Activated CD4-positive, CD25-positive, alpha-beta regulatory T cell treated with anti-CD3 and anti-CD28 coated beads, Interleukin-2, amount 50 U/mL, for 24 hours (primary cell): ENCODE measurements around the gene MYO3A.

Experiments
- ATAC-seq, 2 donors: fragments of 150-1000 bp; cut with Tn5 transposase; one replicate each; pipeline ENCODE4 v1.10.0; 2021; ENCODE audit warnings: mild to moderate bottlenecking in 1 of 2, moderate library complexity in 1 of 2

MYO3A gene

GRCh38 chr10:26215935-26216584, 282.0 kb downstream of the MYO3A start:
- ATAC-seq: peak; percentile 56 to 64

DNA sequence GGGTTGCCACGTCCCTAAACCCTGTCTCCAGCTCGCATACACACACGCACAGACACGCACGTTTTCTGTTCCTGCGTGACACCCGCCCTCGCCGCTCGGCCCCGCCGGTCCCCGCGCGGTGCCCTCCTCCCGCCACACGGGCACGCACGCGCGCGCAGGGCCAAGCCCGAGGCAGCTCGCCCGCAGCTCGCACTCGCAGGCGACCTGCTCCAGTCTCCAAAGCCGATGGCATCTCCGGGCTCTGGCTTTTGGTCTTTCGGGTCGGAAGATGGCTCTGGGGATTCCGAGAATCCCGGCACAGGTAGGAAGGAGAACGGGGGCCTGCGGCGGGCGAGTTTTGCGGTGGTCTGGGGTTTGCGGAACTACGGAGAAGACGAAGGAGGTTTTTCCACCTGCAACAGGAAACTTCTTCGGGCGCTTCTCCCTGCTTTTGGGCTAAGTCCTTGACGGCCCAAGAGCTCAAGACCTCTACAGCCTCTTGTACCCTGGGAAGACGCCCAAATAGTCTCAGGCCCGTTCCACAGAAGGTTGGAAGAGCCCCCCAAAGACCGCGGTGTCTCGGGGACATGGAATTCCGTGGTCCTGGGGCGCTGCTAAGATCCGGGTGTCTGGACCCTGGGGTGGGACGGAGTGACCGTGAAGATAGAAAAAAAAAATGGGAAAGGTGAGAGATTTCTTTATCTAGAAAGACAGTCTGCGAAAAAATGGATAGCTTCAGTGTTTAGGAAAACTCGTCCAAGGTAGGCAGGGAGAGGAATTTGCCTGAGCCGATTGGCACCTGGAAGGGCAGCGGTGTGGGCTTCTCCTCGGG, 282.8 kb downstream of the MYO3A start, which contains the start of gene GAD2:
GAD2 (plus strand) TSS at position 190 of the 811 bp plus-strand sequence; CDS start at position 226, 36 bp downstream.
- ATAC-seq: no peak

- ATAC-seq: no peak
These were observed 283.5 kb downstream of the MYO3A start for GRCh38 chr10:26217396-26218086.

GRCh38 chr10:26219676-26220075, 285.6 kb downstream of the MYO3A start:
- ATAC-seq: no peak

- ATAC-seq: no peak
These were observed 286.9 kb downstream of the MYO3A start for GRCh38 chr10:26220901-26221300.

DNA sequence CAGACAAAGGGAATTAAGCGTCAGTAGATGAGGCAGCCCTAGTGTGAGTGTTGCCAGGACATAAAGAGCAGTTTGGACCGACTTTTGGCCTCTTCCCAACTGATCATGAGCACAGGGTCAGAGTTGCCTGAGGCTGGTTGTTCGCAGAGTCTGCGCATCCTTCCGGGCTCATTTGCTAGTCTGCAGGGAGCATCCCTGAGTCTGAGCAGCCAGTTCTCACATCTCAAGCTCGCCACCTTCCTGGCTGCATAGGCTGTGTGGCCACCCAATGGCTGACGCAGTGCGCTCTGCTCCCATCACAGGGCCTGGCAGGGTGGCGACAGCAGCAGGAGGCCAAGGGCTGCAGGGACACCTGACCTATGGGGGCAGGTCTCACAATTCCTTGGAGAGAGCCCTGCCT, 287.5 kb downstream of the MYO3A start:
- no peak for ATAC-seq

DNA sequence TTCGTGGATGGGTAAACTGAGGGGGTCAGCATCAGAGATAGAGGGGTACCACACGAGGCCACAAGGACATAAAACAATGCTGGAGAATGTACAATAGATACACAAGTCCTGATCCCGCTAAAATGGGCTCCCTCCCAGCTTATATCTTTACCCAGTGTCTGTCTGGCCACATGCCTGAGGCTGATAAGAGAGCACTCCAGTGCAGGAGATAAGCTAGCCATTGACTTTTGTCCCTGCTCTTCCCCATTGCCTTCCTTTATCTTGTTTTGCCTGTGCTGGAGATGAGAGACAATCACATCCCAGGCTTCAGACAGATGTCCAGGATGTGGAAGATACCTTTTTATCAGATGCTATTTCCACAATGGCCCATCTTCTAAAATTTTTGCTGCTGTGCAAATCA, 288.5 kb downstream of the MYO3A start:
- no peak for ATAC-seq

DNA sequence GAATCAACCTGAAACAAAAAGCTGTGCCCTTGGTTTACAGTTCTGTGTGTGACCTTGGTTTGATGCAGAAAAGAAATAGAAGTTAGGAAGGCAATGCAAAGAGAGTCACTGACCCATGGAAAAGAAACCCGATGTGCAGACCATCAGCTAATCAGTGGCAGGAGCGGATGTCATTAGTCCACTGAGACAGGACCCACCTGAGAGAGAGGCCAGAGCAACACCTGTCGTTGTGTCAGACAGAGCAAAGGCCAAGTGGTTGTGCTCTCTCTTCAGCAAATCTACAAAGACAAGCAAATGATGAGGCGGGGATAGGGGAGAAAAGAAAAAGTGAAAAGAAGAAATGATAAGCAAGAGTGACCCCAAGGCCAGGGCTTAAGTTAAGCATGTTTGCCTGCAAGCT, 291.3 kb downstream of the MYO3A start:
- ATAC-seq: no peak

DNA sequence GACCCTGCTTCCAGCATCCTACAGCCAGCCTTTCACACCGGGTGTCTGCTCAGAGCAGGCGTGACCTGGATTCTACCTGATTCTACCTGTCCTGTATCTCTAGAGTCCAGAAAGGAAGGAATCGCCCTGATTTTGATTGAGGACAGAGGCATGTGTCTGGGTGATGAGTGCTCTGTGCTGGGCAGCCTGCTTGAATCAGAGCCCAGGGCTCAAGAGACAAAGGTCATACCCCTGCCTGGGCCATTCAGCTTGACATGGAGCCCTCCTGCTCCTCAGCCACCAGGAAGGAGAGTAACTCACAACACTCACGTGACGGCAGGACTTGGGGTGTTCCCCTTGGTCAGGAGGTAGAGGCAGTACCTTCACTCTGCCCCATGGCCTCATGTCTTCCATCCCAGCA, 293.8 kb downstream of the MYO3A start:
- no peak for ATAC-seq

GRCh38 chr10:26232174-26232573, 298.1 kb downstream of the MYO3A start:
- ATAC-seq: no peak

GRCh38 chr10:26235761-26236160, 301.7 kb downstream of the MYO3A start:
- no peak for ATAC-seq

DNA sequence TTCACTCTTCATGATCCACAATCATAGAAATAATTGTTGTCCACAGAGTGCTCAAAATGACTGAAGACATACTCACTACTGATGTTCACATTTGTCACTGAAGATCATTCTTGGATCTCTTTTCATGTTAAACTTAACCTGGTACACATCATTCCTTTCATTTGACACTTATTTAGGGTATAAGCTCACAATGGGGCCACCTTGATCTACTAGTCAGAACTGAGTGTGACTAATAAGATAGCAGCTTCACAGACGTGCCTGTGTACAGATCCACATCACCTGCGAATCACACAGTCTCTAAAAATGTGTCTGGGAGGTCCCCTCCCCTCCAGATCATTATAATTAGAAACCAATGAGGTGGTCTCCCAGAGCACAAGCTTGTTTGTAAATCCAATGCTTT, 304.3 kb downstream of the MYO3A start:
- ATAC-seq: peak in 1 of 2 donors; percentile 17

DNA sequence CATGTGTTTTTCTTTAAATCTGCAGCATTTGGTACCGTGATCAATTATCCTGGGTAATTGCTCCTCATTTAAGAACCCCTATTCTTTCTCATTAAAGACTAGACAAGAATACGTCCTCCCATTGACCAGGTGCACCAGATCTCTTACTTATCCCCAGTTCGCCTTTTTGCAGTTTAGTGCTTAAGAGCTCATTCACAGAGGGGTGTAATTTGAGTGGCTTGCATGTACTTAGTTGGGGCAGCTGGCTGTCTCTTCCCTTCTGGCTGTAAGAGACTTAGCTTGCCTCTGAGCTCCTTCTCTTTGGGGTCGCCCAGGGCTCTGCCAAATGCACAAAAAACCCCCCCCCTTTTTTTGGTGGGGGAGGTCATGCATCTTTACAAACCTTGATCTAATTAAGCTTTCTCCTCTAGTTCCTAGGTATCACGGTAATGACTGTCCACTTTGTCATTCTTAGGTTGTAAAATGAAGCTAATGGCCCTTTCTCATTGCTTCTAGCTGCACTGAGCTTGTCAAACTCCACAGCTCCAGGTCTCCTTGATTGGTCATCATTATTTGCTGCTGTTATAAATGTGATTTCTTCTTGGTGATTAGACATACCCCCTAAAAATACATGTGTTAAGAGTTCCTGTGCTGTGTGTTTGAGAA, 308.8 kb downstream of the MYO3A start:
- ATAC-seq: no peak

- no peak for ATAC-seq
These were observed 309.3 kb downstream of the MYO3A start for GRCh38 chr10:26243351-26243720.

GRCh38 chr10:26249681-26250080, 315.7 kb downstream of the MYO3A start:
- no peak for ATAC-seq

DNA sequence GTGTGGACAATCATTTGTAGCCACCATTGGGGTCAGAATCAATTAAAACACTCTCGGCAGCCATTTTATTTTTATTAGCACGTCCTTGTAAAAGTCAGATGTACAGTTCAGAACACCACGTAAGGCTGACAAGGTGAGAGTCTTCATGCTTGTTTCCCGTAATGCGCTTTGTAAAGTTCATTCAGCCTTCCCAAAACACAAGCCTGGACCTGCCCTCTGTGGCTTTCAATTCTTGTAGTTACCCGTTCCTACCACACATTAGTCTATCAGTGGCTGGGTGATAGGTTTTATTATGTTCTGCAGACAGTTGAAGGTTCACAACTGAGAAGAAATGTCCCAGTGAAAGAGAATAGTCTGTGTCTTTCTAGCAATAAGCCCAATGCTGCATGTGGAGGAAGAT, 317.9 kb downstream of the MYO3A start:
- no peak for ATAC-seq

- no peak for ATAC-seq
These were observed 320.6 kb downstream of the MYO3A start for GRCh38 chr10:26254616-26255015.

DNA sequence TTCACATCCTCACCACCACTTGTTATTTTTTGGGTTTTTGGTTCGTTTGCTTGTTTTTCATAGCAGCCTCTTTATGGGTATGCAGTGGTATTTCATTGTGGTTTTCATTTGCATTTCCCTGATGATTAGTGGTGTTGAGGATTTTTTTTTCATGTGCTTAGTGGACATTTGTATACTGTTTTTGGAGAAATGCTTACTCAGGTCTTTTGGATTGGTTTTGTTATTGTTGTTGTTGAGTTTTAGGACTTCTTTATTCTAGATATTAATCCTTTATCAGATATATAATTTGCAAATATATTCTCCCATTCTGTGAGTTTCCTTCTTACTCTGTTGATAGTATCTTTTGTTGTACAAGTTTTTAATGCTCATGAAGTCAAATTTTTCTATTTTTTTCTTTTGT, 325.3 kb downstream of the MYO3A start:
- no peak for ATAC-seq
